Medulla oblongata (tissue), 1 donor: ENCODE measurements around the gene SH2B3.

Experiments
- DNase-seq: peaks from one replicate; pipeline ENCODE4 v3.0.0-alpha.2; 2015; ENCODE audit errors: extremely low spot score

SH2B3 gene

GRCh38 chr12:111408686-111409402 is 3.1 kb downstream of the SH2B3 start:
- no peak for DNase-seq

GRCh38 chr12:111409403-111409779 is 3.7 kb downstream of the SH2B3 start:
- no peak for DNase-seq

DNA sequence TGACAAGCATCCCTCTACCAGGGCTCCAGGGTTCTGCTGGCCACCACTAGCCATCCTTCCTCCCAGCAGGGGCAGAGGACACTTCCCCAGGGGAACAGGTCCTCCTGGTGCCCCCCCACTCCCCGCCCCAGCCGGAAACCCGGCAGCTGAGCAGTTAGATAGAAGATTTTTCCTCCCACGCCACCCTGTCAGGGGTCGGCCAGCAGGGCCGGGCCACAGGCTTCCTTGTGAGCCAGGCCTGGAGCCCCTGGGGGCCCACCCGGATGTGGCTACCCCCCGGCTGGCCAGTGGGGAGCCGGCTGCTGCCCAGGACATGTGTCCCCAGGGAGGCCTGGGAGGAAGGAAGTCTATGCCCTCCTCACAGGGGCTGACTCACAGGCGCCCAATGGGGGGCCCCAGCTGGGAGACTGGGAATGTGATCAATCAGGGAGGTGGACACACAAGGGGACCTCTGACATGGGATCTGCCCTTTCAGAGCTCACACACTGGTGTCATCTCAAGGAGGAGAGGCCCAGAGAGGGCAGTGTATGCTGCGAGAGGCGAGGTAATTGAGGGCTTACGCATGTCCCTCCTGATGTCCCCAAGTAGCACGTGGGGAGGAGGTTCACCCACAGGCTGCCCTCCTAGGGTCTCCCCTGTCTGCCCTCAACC is 4.2 kb downstream of the SH2B3 start:
- DNase-seq: no peak

- DNase-seq: no peak
Observed at GRCh38 chr12:111410431-111411184, 4.9 kb downstream of the SH2B3 start.

GRCh38 chr12:111411185-111411764 is 5.6 kb downstream of the SH2B3 start:
- DNase-seq: no peak

- peak; percentile 82 for DNase-seq
Observed at GRCh38 chr12:111412007-111412829, 6.5 kb downstream of the SH2B3 start.

DNA sequence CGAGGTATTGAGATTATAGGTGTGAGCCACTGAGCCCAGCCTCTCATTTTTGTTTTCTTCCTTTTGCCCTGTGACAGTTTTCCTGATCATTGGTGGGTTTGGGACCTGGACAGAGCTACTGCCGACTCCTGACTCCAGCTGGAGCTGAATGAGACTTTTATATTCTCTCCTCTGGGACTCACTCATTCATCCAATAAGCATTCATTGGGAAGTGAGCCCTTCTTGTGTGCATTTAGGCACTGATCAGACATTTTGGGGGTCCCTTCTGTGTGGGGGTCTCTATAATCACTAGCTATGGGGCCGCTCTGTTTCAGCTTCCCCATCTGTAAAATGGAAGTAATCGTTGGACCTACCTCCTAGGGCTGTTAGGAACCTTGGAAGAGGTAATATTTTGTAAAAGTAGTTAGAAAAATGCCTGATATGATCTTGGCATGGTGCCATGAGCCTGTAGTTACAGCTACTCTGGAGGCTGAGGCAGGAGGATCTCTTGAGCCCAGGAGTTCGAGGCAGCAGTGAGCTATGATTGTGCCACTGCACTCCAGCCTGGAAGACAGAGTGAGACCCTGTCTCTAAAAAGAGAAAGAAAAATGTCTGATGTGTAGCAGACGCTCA is 7.2 kb downstream of the SH2B3 start:
- DNase-seq: no peak

DNA sequence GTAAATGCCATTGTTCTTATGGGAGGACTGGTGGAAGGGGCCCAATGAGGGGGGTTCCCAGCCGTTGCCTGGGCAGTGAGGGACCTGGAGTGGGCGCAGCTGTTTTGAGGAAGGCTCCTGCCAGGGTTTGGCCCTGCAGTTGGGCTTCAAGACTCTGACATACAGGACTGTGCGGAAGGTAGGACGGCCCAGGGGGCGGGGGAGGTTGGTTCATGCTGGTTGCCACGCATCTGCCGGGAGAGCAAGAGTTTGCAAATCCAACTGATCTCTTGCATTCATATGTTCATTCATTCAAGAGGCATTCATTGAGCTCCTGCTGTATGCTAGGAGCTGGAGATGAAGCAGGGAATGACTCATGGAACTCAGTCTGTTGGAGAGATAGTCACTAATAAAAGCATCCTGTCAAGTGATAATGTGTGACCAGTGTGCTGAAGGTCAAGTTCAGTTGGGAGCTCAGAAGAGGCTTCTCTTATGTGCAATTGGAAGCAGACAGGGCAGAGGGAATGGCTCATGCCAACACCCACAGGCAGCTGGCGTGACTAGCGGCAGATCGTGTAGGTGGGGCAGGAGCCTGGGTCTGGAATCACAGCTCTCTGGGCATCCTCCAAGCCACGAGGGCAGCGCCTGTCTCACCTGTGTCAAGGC is 7.8 kb downstream of the SH2B3 start:
- no peak for DNase-seq

DNA sequence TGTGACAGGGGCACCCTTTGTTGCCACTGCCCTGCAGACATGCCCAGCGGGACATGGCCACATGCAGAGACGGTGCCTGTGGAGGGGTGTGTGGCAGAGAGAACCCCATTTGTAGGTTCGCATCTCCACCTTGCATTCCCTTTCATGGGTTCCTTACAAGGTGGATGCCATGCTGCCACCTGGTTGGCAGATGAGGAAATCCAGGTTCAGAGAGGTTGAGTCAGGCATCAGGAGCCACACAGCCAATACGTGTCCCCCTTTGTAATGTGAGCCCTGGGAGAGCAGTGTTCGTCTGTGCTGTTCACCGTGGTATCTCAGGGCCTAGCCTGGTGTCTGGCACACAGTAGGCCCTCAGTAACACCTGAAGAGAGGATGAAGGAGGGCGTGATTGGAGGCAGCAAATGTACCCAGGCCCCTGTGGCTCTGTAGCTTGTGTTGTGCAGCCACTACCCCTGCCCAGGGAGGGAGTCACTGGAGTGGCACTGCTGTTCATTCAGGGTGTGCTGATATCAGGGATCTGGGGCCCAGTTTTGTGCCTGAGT is 9.1 kb downstream of the SH2B3 start:
- no peak for DNase-seq

GRCh38 chr12:111417290-111417689 is 11.6 kb downstream of the SH2B3 start:
- DNase-seq: no peak

- no peak for DNase-seq
Observed at GRCh38 chr12:111417784-111418593, 12.3 kb downstream of the SH2B3 start.

DNA sequence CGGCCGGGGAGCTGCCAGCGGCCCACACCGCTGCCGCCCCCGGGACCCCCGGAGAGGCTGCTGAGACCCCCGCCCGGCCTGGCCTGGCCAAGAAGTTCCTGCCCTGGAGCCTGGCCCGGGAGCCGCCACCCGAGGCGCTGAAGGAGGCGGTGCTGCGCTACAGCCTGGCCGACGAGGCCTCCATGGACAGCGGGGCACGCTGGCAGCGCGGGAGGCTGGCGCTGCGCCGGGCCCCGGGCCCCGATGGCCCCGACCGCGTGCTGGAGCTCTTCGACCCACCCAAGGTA is 12.8 kb downstream of the SH2B3 start:
- DNase-seq: no peak

DNA sequence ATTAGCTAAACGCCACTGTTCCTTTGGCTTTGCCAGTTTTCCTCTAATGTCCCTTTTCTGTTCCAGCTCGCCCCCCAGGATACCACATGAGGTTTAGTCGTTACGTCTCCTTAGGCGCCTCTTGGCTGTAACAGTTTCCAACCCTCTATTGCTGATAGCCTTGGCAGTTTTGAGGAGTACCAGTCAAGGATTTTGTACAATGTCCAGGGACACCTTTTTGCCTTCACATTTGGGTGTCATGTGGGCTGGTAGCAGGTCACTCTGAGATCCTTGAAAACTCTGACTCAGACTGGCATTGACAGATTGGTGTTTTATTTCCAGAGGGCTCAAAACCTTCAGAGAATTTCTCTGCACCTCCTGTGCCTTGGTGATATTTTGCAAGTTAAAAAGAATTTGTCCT is 14.1 kb downstream of the SH2B3 start:
- DNase-seq: no peak

DNA sequence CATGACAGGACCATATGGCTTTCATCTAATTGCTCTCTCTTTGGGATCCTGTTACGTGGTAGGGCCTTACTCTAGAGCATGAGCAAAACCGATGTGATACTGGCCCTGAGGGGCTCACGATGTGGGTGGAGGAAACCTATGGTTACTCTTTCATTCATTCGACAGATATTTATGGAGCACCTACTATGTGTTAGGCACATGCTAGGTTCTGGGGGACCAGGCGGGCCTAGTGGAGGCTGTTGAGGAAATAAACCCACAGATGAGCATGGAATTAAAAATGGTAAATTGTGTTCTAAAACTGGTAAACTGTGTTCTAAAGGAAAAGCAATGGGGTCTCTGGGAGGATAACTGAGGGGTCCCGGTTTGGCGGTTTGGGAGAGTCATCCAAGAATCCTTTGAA is 14.8 kb downstream of the SH2B3 start:
- no peak for DNase-seq

GRCh38 chr12:111424189-111424792 is 18.6 kb downstream of the SH2B3 start:
- no peak for DNase-seq

DNA sequence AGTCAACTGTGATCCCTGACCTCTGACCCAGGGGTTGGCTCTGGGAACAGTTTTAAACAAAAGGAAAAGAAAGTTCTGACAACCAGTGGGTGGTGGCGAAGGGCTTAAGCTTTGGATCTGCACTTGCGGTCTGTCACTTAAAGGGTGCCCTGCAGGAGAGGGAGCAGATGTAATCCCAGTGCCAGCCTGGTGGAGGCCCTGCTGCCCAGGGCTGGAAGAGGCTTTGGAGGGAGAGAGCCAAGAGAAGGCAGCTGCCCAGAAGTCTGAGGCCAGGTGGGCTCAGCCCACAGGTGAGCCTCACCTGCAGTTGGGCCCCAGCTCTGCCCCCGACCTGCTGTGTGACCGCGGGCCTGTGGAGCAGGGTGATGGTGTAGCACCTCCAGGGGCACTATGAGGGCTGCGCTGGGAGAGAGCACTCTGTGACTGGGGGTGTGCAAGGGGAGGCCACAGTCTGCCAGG is 19.1 kb downstream of the SH2B3 start:
- DNase-seq: no peak

DNA sequence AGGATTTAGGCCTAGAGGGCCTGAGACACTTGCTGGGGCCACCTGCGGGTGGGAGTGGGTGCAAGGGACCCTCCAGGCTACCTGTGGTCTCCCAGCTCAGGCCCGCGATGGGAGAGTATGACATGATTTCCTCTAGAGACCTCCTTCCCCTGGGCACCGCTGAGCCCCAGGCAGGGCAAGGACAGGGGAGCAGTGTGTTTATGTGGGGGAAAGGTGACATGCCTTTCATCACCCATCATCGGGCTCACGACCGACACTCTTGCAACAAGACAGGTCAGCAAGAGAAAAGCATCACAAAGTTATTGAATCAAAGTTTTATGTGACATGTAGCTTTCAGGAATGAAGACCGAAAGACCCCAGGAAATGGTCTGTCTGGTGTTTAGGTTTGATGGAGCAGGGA is 19.9 kb downstream of the SH2B3 start:
- no peak for DNase-seq

GRCh38 chr12:111426344-111427185 is 20.8 kb downstream of the SH2B3 start:
- DNase-seq: no peak
